GM23248 (cell line): ENCODE measurements around the gene NMRK1. TPM values are rescaled to one million over a fixed set of nuclear protein-coding genes. Genes with fewer than 3 reads are reported as not detected.

Experiments
- DNase-seq: peaks from one replicate; pipeline ENCODE4 v3.0.0-alpha.2; 2015
- H2AFZ ChIP-seq: fragments of 200-600 bp; sonication (generic); 2 replicates; pipeline ENCODE4 v1.6.1; 2016; ENCODE audit warnings: antibody characterized with exemption
- H3F3A ChIP-seq: fragments of 200-600 bp; sonication (generic); 2 replicates; pipeline ENCODE4 v1.6.1; 2016; ENCODE audit warnings: mild to moderate bottlenecking, antibody characterized with exemption, mixed run types; ENCODE audit not compliant: insufficient read depth
- H3K27ac ChIP-seq: fragments of 200-600 bp; sonication (generic); 2 replicates; pipeline ENCODE4 v1.5.1; 2016; ENCODE audit warnings: mild to moderate bottlenecking
- H3K27me3 ChIP-seq: fragments of 200-600 bp; sonication (generic); replicated peaks from 2 replicates; pipeline ENCODE4 v1.6.1; 2016; ENCODE audit warnings: mild to moderate bottlenecking; ENCODE audit not compliant: insufficient read depth
- H3K36me3 ChIP-seq: fragments of 200-600 bp; sonication (generic); 2 replicates; pipeline ENCODE4 v1.6.1; 2016; ENCODE audit warnings: low read depth, mild to moderate bottlenecking
- H3K4me1 ChIP-seq: fragments of 200-600 bp; sonication (generic); 2 replicates; pipeline ENCODE4 v1.6.1; 2016; ENCODE audit warnings: mild to moderate bottlenecking; ENCODE audit not compliant: insufficient read depth
- H3K4me2 ChIP-seq: fragments of 200-600 bp; sonication (generic); one replicate; pipeline ENCODE4 v1.6.1; 2016; ENCODE audit warnings: mild to moderate bottlenecking; ENCODE audit not compliant: unreplicated experiment
- H3K4me3 ChIP-seq: fragments of 200-600 bp; sonication (generic); 2 replicates; pipeline ENCODE4 v1.5.1; 2016; ENCODE audit warnings: mild to moderate bottlenecking
- H3K79me2 ChIP-seq: fragments of 200-600 bp; sonication (generic); 2 replicates; pipeline ENCODE4 v1.6.1; 2016; ENCODE audit warnings: mild to moderate bottlenecking; ENCODE audit not compliant: insufficient read depth
- H3K9ac ChIP-seq: fragments of 200-600 bp; sonication (generic); 2 replicates; pipeline ENCODE4 v1.6.1; 2016; ENCODE audit warnings: mild to moderate bottlenecking
- H3K9me2 ChIP-seq: fragments of 200-600 bp; sonication (generic); 2 replicates; pipeline ENCODE4 v1.6.1; 2016; ENCODE audit warnings: mixed run types, mild to moderate bottlenecking, moderate library complexity; ENCODE audit not compliant: insufficient read depth
- H3K9me3 ChIP-seq: fragments of 200-600 bp; sonication (generic); one replicate; pipeline ENCODE4 v1.6.1; 2017; ENCODE audit warnings: low read depth
- H4K20me1 ChIP-seq: fragments of 200-600 bp; sonication (generic); 2 replicates; pipeline ENCODE4 v1.6.0; 2016; ENCODE audit not compliant: insufficient read depth
- EZH2 ChIP-seq: fragments of 200-600 bp; sonication (generic); IDR thresholded peaks from 2 replicates; pipeline ENCODE4 v1.6.1; 2018; ENCODE audit warnings: antibody characterized with exemption, mild to moderate bottlenecking; ENCODE audit not compliant: insufficient read depth, poor library complexity, severe bottlenecking
- EZH2phosphoT487 ChIP-seq: fragments of 200-600 bp; sonication (generic); IDR thresholded peaks from 2 replicates; pipeline ENCODE4 v1.6.1; 2018; ENCODE audit warnings: antibody characterized with exemption, moderate library complexity, mild to moderate bottlenecking, low read depth; ENCODE audit not compliant: insufficient read depth
- WGBS, 2 experiments: methylation state at CpG; one replicate each; pipeline ENCODE4 v1.1.6; 2015 to 2017; ENCODE audit warnings: low lambda C conversion rate in 2 of 2, low coverage in 1 of 2; ENCODE audit errors: missing lambda C conversion rate in 2 of 2; 5-methylcytosine and 5-hydroxymethylcytosine counted together
- in situ Hi-C: fragments of 300-500 bp; cut with MboI; formaldehyde crosslinking; loops from 2 replicates; pipeline ENCODE4 v1.15.0; 2020
- polyA plus RNA-seq: library from polyadenylated mRNA; unstranded; fragments of >200 nt; fragmentation: Nextera tagmentation; extraction: Ambion mirVana; gene quantifications from 2 replicates; pipeline ENCODE4 v1.2.1, GENCODE V29; 2016
- total RNA-seq: library from RNA; depleted of rRNA; stranded (reverse); fragments of >200 nt; shearing (Covaris generic); gene quantifications from 2 replicates; pipeline ENCODE4 v1.2.3, GENCODE V29; 2014

The NMRK1 gene
- total and polyA plus RNA-seq, 2 experiments from 2014 or later, result 16.6 to 29.2 TPM

- no peak for DNase-seq
- no peak for TF ChIP-seq EZH2
- TF ChIP-seq EZH2phosphoT487, result no peak
- H3F3A ChIP-seq, result no peaks in the 10 kb centered on the region
- no peak overlapping the region for H2AFZ ChIP-seq
- H3K27me3 ChIP-seq, result no peaks in the 10 kb centered on the region
- H3K4me3 ChIP-seq, result no peak overlapping the region
- no peak overlapping the region for H3K27ac ChIP-seq
- peaks cover 59% of the 10 kb centered on the region for H3K79me2 ChIP-seq
- no peaks in the 10 kb centered on the region for H4K20me1 ChIP-seq
- H3K4me2 ChIP-seq, result no peak overlapping the region
- WGBS, 2 experiments, result 67 to 72% methylated on average over 5 of the region's 5 CpGs
- in situ Hi-C loops, result no loop called here
- H3K36me3 ChIP-seq, result no peaks in the 10 kb centered on the region
- H3K4me1 ChIP-seq, result no peaks in the 10 kb centered on the region
- no peak overlapping the region for H3K9ac ChIP-seq
- H3K9me2 ChIP-seq, result no peaks in the 10 kb centered on the region; the same call in 1 of the 2 replicates
- H3K9me3 ChIP-seq, result no peaks in the 10 kb centered on the region
Measured at GRCh38 chr9:75121914-75122558, 34.1 kb upstream of the NMRK1 start.

GRCh38 chr9:75120686-75121085 is 32.7 kb upstream of the NMRK1 start:
- TF ChIP-seq EZH2phosphoT487 (no peak), EZH2 (no peak)
- H3K9me3 ChIP-seq, result no peaks in the 10 kb centered on the region
- H3K9ac ChIP-seq, result no peak overlapping the region
- no peak overlapping the region for H3K4me3 ChIP-seq
- no peaks in the 10 kb centered on the region for H3K36me3 ChIP-seq
- no peaks in the 10 kb centered on the region; the same call in 1 of the 2 replicates for H3K9me2 ChIP-seq
- H3K4me2 ChIP-seq, result no peak overlapping the region
- 81 to 86% methylated on average over 4 of the region's 4 CpGs for WGBS, 2 experiments
- no peaks in the 10 kb centered on the region for H4K20me1 ChIP-seq
- in situ Hi-C loops, result no loop called here
- no peaks in the 10 kb centered on the region for H3K27me3 ChIP-seq
- H3K4me1 ChIP-seq, result no peaks in the 10 kb centered on the region
- no peak overlapping the region for H3K27ac ChIP-seq
- no peaks in the 10 kb centered on the region for H3F3A ChIP-seq
- H3K79me2 ChIP-seq, result peaks cover 66% of the 10 kb centered on the region
- DNase-seq, result no peak
- no peak overlapping the region for H2AFZ ChIP-seq

- Histone ChIP-seq H3K9me3 (no peaks in the 10 kb centered on the region), H3K27me3 (no peaks in the 10 kb centered on the region), H3F3A (no peaks in the 10 kb centered on the region), H3K36me3 (no peaks in the 10 kb centered on the region), H3K4me3 (no peak overlapping the region), H3K9me2 (no peaks in the 10 kb centered on the region; the same call in 1 of the 2 replicates), H3K79me2 (peaks cover 75% of the 10 kb centered on the region), H3K27ac (no peak overlapping the region), H3K4me2 (no peak overlapping the region), H3K9ac (no peak overlapping the region), H3K4me1 (no peaks in the 10 kb centered on the region), H2AFZ (no peak overlapping the region), H4K20me1 (no peaks in the 10 kb centered on the region)
- 100% methylated on average over 1 of the region's 1 CpG for WGBS, 2 experiments
- no peak for DNase-seq
- in situ Hi-C loops, result no loop called here
- TF ChIP-seq EZH2phosphoT487, result no peak
- TF ChIP-seq EZH2, result no peak
Measured at GRCh38 chr9:75117564-75117963, 29.6 kb upstream of the NMRK1 start.

GRCh38 chr9:75116306-75116705 is 28.4 kb upstream of the NMRK1 start:
- DNase-seq, result no peak
- no peak overlapping the region for H3K4me2 ChIP-seq
- WGBS, 2 experiments, result 91 to 95% methylated on average over 4 of the region's 4 CpGs
- H3K79me2 ChIP-seq, result peaks cover 88% of the 10 kb centered on the region
- no peak overlapping the region for H3K27ac ChIP-seq
- H2AFZ ChIP-seq, result no peak overlapping the region
- H3K36me3 ChIP-seq, result no peaks in the 10 kb centered on the region
- no peaks in the 10 kb centered on the region for H3F3A ChIP-seq
- no peak for TF ChIP-seq EZH2
- no peak for TF ChIP-seq EZH2phosphoT487
- H3K9me3 ChIP-seq, result no peaks in the 10 kb centered on the region
- no peaks in the 10 kb centered on the region; the same call in 1 of the 2 replicates for H3K9me2 ChIP-seq
- H3K4me1 ChIP-seq, result no peaks in the 10 kb centered on the region
- no peaks in the 10 kb centered on the region for H4K20me1 ChIP-seq
- no peak overlapping the region for H3K9ac ChIP-seq
- H3K4me3 ChIP-seq, result no peak overlapping the region
- in situ Hi-C loops, result no loop called here
- no peaks in the 10 kb centered on the region for H3K27me3 ChIP-seq
